NCI-H2196 (cell line): ENCODE data around the gene RPS5.
"Not testable (repeated sequence)": the region's sequence is repeated elsewhere in the genome, so short reads cannot be mapped to it uniquely, and the experiment has no call there.

ENCODE experiments used
- DNase-seq: peaks from one replicate; lab custom pipeline; 2025; ENCODE audit not compliant: unreplicated experiment; lab: John Stamatoyannopoulos, UW

RPS5 gene

DNA sequence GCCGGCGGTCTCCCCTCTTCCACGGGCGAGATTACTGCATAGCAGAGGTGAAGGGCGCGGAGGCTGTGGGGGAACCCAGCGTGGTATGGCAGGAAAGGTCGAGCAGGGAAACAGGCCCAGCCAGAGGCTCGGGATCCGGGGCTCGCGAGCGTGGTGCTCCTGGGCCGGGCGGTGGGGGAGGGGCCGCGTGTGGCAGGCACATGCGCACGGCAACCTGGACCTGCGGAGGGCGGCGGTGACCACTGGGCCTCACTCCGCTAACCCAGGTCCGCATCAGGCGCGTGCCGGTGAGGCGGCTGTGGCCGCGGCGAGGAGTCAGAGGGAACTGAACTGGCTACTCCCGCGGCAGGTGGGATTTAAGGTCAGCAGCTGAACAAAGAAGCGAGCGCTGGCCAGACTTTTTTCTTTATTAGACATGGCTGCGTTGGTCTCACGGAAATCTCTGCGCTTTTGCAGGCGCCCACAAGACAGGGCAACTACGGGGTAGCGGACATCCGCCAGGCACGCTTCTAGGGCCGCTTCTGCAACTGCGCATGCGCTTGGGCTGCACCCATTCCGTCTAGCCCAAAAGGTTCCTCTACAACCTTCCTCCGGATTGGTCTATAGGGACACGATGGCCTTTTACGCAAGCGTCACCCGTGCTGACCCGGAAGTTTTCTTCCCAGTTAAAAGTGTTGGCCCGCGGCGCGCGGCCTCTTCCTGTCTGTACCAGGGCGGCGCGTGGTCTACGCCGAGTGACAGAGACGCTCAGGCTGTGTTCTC, at the start of gene RPS5:
TSS of gene RPS5 (plus strand) at position 694 of the 762 bp plus-strand sequence. CDS start 869 bp downstream, outside the sequence.
- peak; percentile 98 for DNase-seq

GRCh38 chr19:58338336-58338735, 48.7 kb upstream of the RPS5 start:
- no peak for DNase-seq

DNA sequence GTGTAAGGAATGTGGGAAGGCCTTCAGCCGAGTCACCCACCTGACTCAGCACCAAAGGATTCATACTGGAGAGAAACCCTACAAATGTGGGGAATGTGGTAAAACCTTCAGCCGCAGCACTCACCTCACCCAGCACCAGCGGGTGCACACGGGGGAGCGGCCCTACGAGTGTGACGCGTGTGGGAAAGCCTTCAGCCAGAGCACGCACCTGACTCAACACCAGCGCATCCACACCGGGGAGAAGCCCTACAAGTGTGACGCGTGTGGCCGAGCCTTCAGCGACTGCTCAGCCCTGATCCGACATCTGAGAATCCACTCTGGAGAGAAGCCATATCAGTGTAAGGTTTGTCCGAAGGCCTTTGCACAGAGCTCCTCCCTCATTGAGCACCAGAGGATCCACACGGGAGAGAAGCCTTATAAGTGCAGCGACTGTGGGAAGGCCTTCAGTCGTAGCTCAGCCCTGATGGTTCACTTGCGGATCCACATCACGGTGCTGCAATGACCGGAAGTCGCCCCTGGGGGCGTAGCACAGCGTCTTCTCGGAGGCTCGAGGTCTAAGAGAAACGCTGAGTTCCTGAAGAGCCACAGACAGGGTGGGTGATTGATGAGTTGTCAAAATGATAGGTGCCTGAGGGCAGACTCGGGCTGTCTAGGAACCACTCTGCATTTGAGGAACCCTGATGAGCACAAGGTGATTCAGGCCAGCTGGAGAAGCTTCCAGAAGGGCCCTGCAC, 48.1 kb upstream of the RPS5 start:
- DNase-seq, result no peak

DNA sequence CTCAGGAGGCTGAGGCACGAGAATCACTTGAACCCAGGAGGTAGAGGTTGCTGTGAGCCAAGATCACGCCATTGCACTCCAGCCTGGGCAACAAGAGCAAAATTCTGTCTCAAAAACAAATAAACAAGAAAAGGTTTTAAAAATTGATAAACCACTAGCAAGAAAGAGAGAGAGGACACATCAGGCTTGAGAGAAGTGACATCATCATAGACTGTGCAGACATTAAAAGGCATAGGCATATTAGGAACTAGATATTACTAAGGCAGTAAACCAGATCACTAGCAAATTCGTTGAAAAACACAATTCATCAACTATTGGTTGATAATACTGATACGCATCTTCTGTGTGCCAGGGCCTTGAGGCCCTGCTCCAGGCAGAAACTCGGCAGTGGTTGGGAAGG, 41.5 kb upstream of the RPS5 start:
- no peak for DNase-seq

- DNase-seq, result peak; percentile 28
Observed at GRCh38 chr19:58346961-58347929, 39.8 kb upstream of the RPS5 start.

GRCh38 chr19:58348080-58348479, 39.0 kb upstream of the RPS5 start:
- DNase-seq, result not testable (repeated sequence)

DNA sequence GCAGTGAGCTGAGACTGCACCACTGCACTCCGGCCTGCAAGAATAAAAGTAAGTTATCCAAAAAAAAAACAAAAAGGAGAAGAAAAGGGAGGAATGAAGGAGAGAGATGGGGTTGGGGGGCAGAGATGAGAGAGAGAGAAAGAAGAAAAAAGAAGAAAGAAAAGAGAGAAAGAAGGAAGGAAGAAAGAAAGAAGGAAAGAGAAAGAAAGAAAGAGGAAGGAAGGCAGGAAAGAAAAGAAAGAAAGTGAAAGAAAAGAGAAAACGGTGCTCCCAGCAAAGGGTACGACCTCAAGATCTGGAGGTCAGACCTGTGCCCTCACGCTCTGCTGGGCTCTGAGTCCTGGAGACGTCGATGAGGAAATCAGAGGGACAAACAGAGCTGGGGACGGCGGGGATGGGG, 37.5 kb upstream of the RPS5 start:
- DNase-seq, result no peak

DNA sequence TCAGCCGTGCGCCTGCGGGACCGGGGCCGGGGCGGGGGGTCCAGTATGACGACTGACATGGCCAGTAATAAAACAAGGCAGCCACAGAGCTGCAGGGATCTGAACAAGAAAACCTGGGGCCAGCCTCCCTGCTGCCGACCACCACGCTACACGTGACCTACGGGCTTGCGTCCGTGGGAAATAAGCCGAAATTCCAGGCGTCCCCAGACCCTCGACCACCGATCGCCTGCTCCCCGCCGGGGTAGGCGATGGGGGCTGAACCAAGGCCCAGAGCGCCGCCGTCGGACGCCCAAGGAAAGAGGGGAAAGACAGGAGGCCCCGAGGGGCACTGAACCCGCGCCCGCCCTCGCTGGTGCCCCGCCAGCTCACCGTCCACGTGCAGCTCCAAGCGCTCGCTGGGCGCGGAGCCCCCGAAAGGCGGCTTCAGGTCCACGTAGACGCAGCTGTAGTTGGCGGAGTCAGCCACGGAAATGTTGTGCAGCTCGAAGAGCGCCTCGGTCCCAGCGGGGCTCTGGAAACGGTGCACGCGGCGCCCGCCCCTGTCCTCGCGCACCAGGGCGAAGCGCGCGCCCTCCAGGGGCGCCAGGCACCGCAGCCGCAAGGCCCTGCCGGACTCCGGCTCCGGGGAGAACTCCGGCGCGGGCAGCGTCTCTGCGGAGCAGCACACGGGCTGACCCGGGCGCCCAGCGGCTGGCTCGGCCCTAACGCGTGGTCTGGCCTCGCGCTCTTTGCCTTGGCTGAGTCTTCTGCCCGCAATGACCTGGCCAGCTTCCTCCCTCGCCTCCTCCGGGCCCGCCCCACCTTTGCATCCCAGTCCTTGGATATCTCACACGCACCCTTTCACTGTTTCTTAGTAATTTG, 36.8 kb upstream of the RPS5 start:
- DNase-seq, result no peak

DNA sequence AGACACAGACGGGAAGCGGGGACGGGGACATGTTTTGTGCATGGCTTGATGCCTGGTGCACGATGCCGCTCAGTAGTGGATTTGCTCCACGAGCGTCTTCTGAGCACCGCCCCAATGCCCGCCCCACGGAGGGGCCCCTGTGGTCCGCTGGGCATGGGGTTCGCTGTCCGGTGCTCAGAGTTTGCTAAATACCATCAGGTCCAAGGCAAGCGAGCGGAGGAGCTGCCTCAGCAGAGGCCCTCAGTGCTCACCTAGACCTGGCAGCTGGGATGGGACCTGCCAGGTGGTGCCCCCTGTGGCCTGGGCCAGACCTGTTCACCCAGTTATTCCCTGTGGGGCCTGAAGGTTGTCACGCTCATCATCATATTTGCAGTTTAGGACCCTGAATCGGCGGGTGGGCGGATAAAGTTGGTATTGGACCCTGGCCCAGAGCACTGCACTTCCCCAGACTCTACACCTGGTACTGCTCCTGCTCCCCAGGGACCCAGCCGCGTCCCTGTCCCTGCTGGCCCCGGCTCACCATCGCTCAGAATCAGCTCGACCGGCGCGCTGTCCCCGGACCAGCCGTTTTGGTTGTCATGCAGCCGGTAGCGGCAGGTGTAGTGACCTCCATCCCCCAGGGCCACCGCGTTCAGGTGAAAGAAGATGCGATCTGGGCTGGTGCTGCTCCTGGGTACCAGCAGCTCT, 36.1 kb upstream of the RPS5 start:
- DNase-seq, result no peak

- no peak for DNase-seq
Observed at GRCh38 chr19:58351558-58351878, 35.6 kb upstream of the RPS5 start.

GRCh38 chr19:58351990-58352755, 34.9 kb upstream of the RPS5 start:
- DNase-seq, result no peak

DNA sequence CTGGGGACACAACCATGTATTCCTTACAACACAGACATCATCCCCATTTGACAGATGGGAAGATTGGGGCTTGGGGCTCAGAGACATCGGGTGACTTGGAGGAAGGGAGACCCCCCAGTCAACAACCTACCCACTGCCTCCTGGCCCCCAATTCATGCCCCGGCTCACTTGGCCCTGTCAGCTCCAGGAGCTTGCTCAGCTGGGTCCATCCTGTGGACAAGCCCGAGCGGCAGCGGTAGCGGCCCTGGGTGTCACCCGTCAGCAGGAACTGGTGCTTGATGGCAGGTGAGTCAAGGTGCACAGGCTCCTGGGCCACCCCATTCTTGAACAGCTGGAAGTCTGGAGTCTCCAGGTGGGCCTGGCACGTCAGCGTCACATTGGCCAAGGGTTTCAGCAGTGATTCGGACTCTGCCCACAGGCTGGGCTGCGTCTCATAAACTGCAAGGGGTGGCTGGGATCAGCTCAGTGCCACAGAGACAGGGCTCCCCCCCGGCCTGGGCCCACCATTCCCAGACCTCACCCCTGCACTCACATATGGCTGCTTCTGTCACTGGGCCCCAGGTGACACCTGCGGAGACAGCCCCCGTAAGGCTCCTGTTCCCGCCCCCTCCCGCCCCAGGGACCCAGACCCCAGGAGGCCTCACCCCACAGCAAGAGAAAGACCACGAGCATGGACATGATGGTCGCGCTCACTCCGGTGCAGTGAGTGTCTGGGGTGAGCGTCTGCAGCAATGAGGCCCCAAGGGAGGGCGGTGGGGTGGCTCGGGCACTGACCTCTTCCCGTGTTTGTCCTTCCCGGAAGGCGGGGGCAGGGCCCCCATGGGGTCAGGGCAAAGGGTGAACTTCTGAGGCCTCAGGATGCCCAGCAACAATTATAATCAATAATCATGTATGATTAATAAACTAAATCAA, 34.1 kb upstream of the RPS5 start, which contains the start of gene A1BG:
TSS of gene A1BG (minus strand) at position 733 of the 912 bp plus-strand sequence. CDS start at position 678, 55 bp downstream.
- no peak for DNase-seq

- DNase-seq, result no peak
Observed at GRCh38 chr19:58353717-58354477, 33.2 kb upstream of the RPS5 start.

- DNase-seq, result no peak
Observed at GRCh38 chr19:58354478-58355030, 32.5 kb upstream of the RPS5 start.

DNA sequence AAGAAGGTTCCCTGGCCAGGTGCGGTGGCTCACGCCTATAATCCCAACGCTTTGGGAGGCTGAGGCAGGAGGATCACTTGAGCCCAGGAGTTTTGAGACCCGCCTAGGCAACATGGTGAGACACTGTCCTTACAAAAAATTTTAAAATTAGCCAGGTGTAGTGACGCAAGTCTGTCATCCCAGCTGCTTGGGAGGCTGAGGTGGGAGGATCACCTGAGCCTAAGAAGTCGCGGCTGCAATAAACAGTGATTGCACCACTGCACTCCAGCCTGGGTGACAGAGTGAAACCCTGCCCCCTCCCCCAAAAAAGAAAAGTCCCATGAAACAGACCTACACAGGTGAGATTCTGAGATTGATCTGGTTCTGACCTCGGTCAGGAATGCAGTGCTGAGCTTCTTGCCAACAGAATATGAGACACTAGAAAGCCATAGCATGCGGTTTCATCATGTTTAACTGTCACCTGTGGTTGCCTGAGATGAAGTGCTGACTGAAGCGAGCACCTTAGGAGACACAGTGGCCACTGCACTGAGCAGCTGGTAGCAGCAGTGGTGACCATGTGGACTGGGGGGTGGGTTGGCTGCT, 31.8 kb upstream of the RPS5 start:
- no peak for DNase-seq

GRCh38 chr19:58355908-58356765, 30.9 kb upstream of the RPS5 start:
- DNase-seq, result no peak
